ENCODE data around the gene PKDCC.

The PKDCC gene

GRCh38 chr2:42047488-42048298 lies at the start of gene PKDCC:
PKDCC (plus strand) TSS chr2:42048021; CDS start chr2:42048200, 179 bp downstream.
- DNase-seq, result peak; percentile 78

GRCh38 chr2:41998186-41999127 lies 49.4 kb upstream of the PKDCC start:
- DNase-seq, result no peak

- no peak for DNase-seq
These were observed 48.7 kb upstream of the PKDCC start for GRCh38 chr2:41999128-41999480.

- DNase-seq, result no peak
These were observed 48.1 kb upstream of the PKDCC start for GRCh38 chr2:41999592-42000281.

- DNase-seq, result no peak
These were observed 46.1 kb upstream of the PKDCC start for GRCh38 chr2:42001711-42002201.

GRCh38 chr2:42007551-42007950 lies 40.3 kb upstream of the PKDCC start:
- no peak for DNase-seq

GRCh38 chr2:42008241-42008921 lies 39.4 kb upstream of the PKDCC start:
- DNase-seq, result no peak

- no peak for DNase-seq
These were observed 37.9 kb upstream of the PKDCC start for GRCh38 chr2:42009657-42010580.

- no peak for DNase-seq
These were observed 37.0 kb upstream of the PKDCC start for GRCh38 chr2:42010743-42011298.

- no peak for DNase-seq
These were observed 35.7 kb upstream of the PKDCC start for GRCh38 chr2:42012137-42012536.

GRCh38 chr2:42012651-42013050 lies 35.2 kb upstream of the PKDCC start:
- no peak for DNase-seq

- no peak for DNase-seq
These were observed 34.4 kb upstream of the PKDCC start for GRCh38 chr2:42013409-42013808.

- peak; percentile 51 for DNase-seq
These were observed 26.4 kb upstream of the PKDCC start for GRCh38 chr2:42021464-42021863.

GRCh38 chr2:42025151-42025582 lies 22.7 kb upstream of the PKDCC start:
- DNase-seq, result peak; percentile 39

- no peak for DNase-seq
These were observed 21.5 kb upstream of the PKDCC start for GRCh38 chr2:42026272-42026671.

GRCh38 chr2:42028571-42029148 lies 19.2 kb upstream of the PKDCC start:
- peak; percentile 37 for DNase-seq

- peak; percentile 39 for DNase-seq
These were observed 18.6 kb upstream of the PKDCC start for GRCh38 chr2:42029171-42029570.

GRCh38 chr2:42029639-42030199 lies 18.1 kb upstream of the PKDCC start:
- DNase-seq, result no peak

GRCh38 chr2:42030200-42030759 lies 17.5 kb upstream of the PKDCC start:
- DNase-seq, result peak; percentile 90

GRCh38 chr2:42030829-42031228 lies 17.0 kb upstream of the PKDCC start:
- DNase-seq, result no peak

All from retina (tissue), 1 donor.